Fibroblast of skin of right biceps (primary cell): Measurements from ENCODE around the gene PXMP2.

Source experiments
- DNase-seq: peaks from one replicate; pipeline ENCODE4 v3.0.0-alpha.2; 2013

Gene PXMP2

DNA sequence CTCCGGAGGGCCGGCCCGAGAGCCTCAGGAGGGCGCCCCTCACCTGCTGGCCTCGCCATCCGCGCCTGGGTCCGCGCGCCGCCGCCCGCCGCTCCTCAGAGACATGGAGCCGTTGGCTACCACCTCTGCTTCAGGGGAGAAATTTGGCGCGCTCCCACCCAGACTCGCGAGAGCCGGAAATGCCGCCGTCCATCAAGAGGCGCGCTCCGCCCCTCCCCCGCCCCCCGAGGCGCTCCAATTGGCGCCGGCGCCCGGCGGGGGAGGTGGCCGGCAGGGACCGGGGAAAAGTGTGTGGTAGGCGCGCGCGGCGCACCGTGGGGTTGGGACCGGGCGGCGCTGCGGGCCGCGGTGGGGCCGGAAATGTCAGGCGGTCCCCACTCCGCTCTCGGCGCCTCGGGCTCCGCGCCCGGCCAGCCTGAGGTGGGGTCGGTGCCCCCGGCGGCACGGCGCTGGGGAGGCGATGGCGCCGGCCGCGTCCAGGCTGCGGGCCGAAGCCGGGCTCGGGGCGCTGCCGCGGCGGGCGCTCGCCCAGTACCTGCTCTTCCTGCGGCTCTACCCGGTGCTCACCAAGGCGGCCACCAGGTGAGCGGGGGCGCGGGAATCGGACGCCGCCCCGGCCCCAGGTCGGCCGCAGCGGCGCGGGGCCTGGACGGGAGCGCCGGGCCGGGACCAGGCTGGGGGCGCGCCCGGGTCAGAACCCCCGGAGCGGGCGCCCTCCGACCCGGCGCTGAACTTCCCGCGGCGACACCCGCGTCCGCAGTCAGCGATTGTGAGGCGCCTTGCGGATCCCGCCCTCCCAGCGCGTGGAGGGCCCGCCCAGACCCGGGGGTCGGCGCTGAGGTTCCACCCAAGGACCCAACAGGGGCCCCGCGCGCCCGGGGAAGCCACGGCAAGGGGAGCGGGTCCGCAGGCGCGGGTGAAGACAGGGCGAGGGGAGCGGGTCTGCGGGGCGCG is at the start of gene PXMP2, which contains the start of gene POLE:
Gene PXMP2 (plus strand): TSS at position 377 of the 954 bp plus-strand sequence. CDS start 84 bp downstream, at position 461.
Gene POLE (minus strand): TSS at position 132 of the 954 bp plus-strand sequence. CDS start 27 bp downstream, at position 105.
- peak; percentile 97 for DNase-seq

DNA sequence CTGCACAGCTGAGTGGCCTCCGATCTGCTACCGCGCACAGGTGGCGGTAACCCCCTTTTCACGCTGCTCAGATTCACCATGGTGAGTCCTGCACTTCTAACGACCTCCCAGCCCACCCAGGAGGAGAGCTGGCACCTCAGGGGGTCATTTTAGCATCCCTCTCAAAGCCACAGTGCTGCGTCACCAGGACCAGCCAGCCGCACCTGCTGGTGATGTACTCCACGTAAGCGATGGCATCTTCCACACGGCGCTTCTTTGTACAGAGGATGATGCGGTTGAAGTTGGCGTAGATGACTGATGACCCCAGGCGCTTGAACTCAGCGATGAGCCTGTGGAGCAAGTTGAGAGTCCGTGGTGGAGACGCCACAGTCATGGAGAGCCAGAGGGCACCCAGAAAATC is 49.6 kb upstream of the PXMP2 start:
- no peak for DNase-seq

DNA sequence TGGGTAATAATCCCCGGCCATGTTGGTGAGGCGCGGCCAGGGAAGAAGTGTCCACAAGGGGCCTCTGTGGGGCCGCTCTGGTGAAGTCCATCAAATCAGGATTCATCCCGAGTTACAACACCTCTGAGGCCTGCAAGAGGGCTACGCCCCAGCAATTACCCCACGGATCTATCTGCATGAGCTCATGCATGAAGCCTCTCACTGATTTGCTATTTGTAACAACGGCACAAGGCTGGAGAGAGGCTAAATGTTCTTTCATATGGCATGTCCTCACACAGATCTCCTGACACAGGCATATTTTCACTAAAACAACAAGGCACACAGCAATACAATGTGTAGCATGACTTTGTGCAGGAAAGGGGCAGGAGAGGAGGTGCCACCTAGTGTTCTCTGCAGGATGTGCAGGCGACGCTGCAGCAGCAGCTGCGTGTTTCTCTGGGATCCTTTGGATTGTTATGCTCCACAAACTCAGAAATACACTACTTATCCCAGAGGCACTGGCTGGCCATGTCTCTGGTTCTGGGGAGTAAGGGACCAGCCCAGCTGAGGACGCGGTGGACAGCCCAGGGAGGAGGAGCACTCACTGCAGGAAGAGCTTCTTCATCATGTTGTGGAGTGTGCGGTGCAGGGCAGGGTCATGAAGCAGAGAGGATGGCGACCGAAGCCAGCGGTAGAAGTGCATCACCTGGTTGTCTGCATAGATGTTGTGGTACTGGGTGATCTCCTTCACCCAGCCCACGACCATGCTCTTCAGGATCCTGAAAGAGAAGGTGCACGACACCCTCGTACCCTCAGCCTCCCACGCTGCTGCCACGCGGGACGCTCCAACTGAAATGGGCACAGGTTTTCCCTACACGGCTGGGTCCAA is 48.6 kb upstream of the PXMP2 start:
- peak; percentile 30 for DNase-seq

DNA sequence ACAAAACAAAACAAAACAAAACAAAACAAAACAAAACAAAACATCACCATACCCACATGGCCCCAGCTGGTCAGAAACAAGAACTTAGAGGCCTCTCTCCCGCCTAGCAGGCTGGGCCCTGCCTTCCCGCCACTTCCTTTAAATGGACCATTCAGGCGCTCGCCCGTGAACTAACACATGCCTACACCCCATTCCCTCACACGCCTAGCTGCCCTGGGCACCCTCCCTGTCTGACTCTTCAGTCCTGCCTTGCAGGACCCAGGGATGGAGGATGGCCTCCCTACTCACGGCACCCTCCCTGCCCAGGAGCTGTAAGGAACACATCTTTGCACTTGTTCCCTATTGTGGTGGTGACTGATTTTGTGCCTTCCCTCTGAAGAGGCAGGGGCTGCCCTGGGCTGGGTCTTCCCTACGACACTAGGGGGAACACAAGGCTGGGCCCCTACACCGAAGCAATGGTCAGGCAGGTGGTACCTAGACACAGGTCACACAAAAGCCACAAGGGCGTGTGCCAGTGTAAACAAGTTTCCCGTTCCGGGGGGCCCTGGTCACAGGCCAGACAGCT is 47.3 kb upstream of the PXMP2 start:
- DNase-seq = no peak

DNA sequence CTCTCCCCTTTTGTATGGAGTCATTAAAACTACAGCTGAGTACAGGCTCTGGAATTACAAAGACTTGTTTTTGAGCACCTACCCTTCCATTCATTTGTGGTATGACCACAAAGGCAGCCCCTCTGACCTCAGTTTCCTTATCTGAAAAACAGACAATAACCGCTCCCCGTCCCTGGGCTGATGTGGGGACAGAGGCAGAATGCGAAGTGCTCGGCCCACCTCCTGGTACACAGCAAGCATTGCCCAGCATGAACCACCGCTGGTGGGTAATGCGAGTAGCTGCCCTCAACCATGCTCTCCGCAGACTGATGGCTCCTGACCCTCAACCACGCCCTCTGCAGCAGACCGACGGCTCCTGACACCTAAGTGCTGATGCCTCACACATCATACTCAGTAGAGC is 46.5 kb upstream of the PXMP2 start:
- no peak for DNase-seq

DNA sequence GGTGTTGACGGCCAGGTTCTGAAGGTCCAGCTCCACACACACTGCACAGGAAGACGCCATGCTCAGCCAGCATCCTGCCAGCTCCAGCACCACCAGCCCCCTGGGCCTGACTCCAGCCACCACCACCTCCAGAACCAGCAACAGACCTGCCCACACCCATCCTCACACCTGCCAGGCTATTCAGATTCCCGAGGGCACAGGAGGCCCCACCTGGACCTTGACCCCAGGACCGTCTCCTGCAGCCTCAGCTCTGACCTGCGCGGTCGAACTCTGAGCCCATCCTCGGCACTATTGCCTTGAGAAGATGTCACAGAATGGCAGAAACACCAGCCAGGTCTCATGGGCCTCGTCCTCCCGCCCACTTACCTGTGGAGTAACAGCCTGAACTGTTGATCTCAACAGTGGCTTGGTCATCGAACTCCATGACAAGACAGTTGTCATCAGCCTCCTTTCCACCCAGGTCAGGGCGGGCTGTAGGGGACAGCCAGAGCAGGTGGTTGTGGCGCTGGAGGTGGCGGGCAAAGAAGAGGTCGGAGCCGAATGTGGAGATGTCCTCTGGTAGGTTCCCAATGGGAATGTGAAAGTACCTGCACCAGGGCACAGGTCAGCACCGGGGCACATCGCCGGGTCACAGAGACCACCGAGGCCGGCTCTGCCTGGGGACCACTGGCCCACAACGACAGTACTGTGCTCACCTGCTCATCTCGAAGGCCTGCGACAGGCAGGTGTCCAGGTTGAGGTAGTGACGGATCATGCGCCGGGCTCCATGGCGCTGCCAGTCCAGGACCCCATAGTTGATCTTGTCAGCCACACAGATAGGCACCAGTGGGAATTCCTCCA is 45.4 kb upstream of the PXMP2 start:
- DNase-seq = no peak

DNA sequence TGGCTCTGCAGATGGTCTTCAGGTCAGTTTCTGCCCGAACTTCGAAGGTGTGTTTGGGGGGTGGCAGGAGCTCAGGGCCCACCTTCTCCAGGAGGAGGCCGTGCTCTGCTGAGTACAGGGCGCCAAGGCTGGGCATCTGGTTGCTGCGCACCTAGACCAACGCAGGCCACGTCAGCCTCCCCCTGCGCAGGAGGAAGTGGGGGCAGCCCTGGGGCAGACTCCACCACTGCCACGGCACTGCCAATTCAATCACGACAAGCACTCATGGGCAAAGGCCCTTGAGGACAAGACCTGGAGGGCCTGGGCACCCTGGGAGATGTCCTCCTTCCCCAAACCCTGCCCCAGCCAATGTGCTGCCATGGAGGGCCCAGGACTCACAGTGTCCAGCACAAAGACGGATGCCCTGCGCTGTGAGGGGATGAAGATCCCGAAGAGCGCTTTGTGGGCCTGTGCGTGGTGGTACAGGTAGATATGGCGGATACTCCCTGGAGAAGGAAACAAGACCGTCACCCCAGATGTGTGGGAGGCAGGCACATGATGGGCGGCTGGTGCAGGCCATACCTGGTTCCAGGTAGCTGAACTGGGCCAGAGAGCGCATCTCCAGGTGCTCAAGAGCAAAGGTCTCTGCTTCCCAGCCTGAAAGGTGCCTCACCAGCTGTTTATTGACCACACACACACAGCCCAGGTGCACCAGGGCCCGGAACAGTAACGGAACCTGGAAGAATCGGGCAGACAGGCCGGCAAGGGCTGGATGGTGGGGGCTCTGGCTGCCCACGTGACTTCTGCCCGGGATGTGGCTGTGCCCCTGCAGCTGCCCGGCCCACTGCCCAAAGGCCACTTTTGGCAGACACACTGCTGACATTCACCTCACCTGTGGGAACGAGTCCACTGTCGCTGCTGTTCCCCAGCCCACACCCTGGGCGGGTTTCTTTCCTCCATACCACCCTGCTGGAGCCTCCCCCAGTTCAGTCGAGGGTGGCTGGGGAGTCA is 44.2 kb upstream of the PXMP2 start:
- no peak for DNase-seq

DNA sequence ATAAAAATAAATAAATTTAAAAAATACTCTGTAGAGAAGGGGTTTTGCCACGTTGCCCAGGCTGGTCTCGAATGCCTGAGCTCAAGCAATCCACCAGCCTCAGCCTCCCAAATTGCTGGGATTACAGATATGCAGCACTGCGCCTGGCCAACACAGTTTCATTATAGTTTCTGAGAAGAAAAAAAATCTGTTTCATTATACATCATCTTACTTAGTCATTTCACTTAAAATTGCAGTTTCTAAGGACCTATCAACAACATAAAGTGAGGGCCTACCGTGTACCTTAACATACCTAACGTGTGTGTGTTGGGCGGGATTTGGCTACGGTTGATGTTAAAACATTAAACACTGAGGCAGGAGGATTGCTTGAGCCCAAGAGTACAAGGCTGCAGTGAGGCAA is 40.5 kb upstream of the PXMP2 start:
- DNase-seq = no peak

DNA sequence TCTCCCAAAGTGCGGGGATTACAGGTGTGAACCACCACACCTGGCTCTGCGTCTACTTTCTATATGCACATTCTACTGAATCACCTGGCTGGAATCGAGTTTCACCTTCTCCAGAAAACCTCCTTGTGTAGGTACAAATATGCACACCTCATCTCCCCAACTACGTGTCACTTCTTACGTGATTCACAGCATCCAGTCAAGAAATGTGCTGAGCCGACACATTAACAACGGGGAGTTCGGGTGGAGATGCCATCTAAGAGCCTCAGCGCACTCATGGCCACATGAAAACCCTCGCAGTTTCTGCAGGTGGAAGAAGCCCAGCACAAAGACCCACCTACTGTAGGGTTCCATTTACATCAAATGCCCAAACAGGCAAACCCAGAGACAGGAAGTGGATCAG is 39.5 kb upstream of the PXMP2 start:
- DNase-seq = no peak

DNA sequence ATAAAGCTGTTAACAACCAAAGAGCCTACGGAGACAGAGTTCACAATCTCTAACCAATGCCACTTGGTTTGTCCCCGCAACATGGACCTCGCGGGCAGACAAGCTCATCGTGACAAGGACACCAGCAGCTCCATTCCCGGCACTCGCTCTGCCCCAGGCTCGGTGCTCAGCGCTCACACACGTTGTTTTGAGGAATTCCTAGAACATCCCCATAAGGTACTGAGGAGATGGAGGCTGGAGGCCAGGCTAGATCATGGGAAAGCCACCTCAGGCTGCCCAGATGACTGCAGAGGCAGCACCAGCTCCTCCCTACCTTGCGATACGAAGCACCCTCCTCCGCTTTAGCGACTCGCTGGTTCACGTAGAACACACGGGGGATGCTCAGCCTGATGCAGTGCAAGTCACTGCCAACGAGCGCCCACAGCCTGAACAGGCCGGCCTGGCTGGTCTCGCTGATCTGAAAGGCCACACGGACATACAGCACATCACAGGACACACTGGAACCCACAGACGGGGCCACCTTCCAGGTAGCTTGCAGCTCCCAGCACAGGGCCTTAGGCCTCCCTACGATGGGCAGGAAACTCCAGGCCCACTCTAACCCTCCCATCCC is 38.7 kb upstream of the PXMP2 start:
- DNase-seq = no peak

DNA sequence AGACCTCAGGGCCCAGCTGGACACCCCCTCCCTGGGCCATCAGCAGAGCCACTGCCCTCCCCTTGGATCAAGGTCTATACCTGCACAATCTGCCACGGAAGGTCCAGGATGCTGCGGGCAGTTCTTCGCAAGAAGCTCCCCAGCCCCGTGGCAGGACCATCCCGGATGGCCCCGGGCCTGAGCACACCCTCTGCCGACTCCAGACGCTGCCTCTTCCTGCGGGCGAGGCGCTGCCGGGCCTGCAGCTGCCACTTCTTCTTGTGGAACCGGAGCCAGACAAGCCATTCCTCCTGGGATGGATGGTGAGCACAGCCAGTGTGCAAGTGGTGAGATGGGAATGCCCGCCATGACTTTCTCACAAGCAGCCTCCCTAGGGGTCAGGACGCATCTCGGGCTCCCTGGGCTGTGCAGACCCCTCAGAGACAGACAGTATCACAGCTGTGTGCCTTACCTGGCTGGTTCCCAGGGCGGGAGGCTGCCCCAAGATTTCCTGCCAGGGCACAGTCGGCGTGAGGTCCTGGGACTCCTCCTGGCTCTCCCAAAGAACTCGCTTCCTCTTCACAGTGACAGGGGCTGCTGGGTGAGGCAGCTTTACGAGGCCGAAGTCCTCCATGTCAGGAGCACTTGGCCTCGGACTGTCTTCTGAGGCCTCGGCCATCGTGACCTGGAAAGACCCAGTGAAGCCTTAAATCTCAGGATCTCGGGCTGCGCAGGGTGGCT is 38.0 kb upstream of the PXMP2 start:
- no peak for DNase-seq

DNA sequence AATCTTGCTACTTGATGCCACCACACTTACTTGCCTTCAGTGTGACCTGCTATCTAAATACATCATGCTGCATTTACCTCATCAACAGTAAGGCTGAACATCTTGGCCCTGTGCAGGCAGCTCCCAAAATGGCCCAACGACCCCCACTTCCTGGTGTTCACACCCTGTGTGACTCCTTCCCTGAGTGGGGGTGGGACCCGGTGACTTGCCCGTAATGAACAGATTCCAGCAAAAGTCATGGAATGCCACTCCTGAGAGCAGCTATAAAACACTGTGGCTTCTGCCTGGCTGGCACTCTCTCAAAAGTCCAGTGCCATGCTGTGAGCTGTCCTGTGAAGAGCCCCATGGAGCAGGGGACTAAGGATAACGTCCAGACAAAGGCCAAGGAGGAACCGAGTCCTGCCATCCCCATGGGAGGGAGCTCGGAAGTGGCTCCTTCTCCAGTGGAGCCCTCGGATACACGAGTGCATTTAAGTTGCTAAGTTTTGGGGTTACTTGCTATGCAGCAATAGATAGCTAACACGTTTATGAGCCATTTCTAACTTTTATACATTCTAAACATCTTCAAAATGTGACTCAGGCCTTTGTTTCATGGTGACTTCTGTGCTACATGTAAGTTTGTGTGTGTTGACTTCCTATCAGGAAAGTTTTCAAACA is 35.8 kb upstream of the PXMP2 start:
- DNase-seq = no peak

DNA sequence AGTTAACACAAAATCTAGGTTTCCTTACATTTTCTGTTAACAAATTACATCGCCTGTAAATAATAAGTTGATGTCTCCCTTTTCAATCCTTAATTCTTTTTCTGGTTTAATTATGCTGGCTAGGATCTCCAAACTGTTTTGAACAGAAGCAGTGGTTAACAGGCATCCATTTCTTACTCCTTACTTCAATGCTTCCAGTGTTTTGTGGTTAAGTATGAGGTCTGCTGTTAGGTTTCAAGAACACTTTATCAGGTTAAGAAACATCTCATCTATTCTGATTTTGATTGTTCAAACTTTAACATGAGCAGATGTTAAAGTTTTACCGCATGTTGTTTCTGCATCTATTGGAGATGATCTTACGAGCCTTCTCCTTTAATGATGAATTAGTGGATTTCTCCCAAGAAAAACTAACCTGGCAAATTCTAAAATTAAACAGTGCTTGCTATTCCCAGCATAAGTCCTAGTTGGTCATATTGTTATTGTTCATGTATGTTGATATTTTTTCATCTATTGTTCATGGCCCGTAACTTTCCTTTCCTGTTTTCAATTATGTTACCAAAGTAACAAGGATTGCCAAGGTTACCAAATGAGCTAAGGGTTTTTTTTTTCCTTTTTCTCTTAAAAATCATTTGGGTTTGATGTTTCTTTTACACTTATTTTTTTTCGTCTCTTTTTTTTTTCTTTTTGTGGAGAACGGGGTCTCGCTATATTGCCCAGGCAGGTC is 33.7 kb upstream of the PXMP2 start:
- no peak for DNase-seq

DNA sequence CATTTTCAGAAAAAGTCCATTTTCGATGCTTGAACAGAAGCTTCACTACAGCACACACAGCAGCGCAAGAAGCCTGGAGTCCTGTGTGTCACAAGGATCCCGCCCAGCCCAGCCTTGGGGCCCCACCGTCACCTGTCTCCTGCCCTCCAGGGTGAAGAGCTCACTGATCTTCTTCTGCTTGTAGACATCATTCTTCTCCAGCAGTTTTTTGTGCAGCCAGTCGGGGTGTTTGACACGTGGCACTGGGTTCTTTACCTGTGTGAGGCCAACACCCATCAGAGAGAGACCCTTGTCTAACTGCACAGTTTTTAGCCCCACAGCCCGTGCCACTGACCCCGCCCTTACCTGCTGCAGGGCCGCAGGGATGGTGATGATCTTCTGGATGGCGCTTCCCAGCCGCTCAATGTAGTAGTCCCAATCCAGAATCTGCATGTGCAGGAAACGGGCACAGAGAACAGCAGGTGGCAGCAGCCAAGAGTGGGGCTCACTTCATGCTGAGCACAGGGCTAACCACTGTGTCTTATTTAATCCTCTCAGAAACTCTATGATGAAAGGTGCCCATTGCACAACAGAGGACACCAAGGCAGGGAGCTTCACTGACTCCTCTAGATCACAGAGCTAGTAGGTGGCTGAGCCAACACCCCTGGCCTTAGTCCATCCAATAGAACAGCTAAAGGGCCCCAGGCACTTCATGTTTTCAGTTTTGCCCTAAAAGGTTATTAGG is 30.2 kb upstream of the PXMP2 start:
- no peak for DNase-seq

DNA sequence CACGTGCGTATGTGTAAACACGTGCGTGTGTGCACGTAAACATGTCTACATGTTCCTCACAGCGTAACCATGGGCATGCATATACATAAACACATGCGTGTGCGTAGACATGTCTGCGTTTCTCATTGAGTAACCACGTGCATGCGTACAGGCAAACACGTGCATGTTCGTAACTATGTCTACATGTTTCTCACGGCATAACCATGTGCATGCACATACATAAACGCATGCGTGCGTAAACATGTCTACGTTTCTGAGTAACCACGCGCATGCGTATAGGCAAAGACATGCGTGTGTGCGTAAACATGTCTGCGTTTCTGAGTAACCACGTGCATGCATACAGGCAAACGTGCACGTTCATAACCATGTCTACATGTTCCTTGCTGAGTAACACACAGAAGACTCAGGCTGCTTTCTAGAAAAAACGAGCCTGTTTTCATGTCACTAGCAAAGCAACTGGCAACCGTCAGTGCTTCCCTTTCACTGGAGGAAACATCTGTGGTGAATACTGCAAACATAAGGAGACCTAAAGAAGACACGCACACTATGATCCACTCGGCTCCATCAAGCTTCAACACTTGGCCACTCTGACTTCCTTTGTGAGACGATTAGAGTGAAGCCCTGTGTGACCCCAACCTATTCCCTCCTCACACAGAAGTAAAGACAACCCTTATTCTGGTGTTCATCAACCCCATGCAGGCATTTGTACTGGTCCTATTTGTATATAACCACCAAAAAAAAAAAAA is 29.1 kb upstream of the PXMP2 start:
- no peak for DNase-seq

DNA sequence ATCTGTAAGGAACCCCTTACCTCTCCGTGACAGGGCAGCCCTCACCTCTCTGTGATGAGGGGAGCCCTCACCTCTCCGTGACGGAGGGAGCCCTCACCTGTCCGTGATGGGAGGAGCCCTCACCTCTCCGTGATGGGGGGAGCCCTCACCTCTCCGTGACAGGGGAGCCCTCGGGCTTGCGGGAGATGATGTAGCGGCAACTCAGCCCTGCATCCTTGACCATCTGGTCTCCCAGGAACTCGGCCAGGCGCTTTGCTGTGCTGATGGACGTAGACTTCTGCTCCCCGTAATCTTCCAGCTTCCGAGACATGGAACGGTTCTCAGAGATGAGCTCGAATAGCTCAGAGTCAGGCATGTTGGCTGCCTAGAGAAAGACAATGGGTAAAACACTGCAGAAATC is 28.2 kb upstream of the PXMP2 start:
- DNase-seq = no peak

DNA sequence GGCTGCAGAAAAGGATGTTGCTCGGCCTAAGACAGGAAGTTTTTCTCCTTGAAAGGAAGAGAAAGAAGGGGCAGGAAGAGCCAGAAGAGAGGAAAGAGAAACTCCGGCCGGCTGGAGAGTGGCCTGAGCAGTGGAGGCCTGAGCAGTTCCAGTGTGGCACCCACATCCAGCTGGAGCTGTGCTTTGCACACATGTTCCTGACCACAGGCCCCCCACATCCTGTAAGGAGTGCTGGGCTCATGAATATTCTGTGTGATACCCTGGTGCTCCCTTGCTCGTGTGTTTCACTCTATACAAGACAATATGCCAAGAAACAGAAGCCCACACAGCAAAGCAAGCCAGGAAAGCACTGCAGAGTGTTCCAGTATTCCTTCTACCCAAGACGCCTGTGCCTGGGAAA is 27.3 kb upstream of the PXMP2 start:
- DNase-seq = no peak
